ENCODE data around the gene CEP350. TPM values are rescaled to one million over a fixed set of nuclear protein-coding genes. Genes with fewer than 3 reads are reported as not detected.

The CEP350 gene
- total and polyA plus RNA-seq, 10 of the 15 experiments (the other 5 are each of a cell fraction or from before 2014, with no cell fraction given) = 5.2 to 46.0 (median 23.1) TPM

GRCh38 chr1:180080439-180080838 is 125.8 kb downstream of the CEP350 start:
- Histone ChIP-seq H3K4me3 (no peak overlapping the region), H3K9ac (ENCODE audit: control insufficient read depth, insufficient read depth, low read length) (no peak overlapping the region), H3K4me1 (ENCODE audit: control insufficient read depth, insufficient read depth, low read length) (no peaks in the 10 kb centered on the region), H3K27me3 (replicated peaks in 1 of 2; ENCODE audit: control insufficient read depth in 2 of 2, insufficient read depth in 2 of 2, low read length in 1 of 2) (no peaks in the 10 kb centered on the region), H4K20me1 (ENCODE audit: control insufficient read depth, insufficient read depth) (no peaks in the 10 kb centered on the region), H3K79me2 (ENCODE audit: control insufficient read depth, insufficient read depth, low read length) (no peaks in the 10 kb centered on the region), H3K9me3 (replicated peaks; ENCODE audit: control insufficient read depth, insufficient read depth, low read length) (no peaks in the 10 kb centered on the region), H3K4me2 (ENCODE audit: control insufficient read depth, insufficient read depth) (no peak overlapping the region), H3K36me3 (ENCODE audit: control insufficient read depth in 2 of 2, insufficient read depth in 2 of 2, low read length in 1 of 2) (peaks cover 2 to 18% of the 10 kb centered on the region in 2 experiments), H3K27ac (ENCODE audit: control insufficient read depth, insufficient read depth) (no peak overlapping the region), H2AFZ (ENCODE audit: control insufficient read depth, low read depth, low read length) (no peak overlapping the region)
- intact Hi-C loops (cut with micrococcal nuclease; ENCODE audit: unreplicated experiment) (no loop called here), in situ Hi-C loops (cut with MboI) (no loop called here)
- SMC1A ChIA-PET (ENCODE audit: uncharacterized antibody, unreplicated experiment) = interaction anchor here (1.1 to 1.5 kb wide), 2 partner anchors 12 to 76 kb away, joined by 3 to 4 read pairs; no protein-coding TSS in a partner anchor
- POLR2A ChIA-PET = interaction anchor here (0.6 kb wide), 1 partner anchor 904 kb away, joined by 3 read pairs; no protein-coding TSS in a partner anchor
- WGBS (ENCODE audit: insufficient coverage, insufficient replicate concordance, low lambda C conversion rate, missing lambda C conversion rate) = 95% methylated on average over 1 of the region's 1 CpG
- ATAC-seq (no peak), FAIRE-seq (no peak), DNase-seq (ENCODE audit: low read depth, low spot score) (no peak)
- no TSS peak for BruUV-seq (replicated peaks)
- CTCF ChIA-PET = interaction anchor here (4.4 kb wide), 1 partner anchor 99 kb away, joined by 14 read pairs; no protein-coding TSS in a partner anchor
- TF ChIP-seq, protein P1, sequence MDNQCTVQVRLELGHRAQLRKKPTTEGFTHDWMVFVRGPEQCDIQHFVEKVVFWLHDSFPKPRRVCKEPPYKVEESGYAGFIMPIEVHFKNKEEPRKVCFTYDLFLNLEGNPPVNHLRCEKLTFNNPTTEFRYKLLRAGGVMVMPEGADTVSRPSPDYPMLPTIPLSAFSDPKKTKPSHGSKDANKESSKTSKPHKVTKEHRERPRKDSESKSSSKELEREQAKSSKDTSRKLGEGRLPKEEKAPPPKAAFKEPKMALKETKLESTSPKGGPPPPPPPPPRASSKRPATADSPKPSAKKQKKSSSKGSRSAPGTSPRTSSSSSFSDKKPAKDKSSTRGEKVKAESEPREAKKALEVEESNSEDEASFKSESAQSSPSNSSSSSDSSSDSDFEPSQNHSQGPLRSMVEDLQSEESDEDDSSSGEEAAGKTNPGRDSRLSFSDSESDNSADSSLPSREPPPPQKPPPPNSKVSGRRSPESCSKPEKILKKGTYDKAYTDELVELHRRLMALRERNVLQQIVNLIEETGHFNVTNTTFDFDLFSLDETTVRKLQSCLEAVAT (IDR thresholded peaks at IDR 0.05) = no peak
- TF ChIP-seq CREM (IDR thresholded peaks at IDR 0.05; ENCODE audit: low read depth) = no peak
- no peak for TF ChIP-seq ZSCAN29 (IDR thresholded peaks at IDR 0.05)
- TF ChIP-seq SMC3 (IDR thresholded peaks at IDR 0.05; ENCODE audit: borderline replicate concordance, low read length) = no peak
- TF ChIP-seq STAT1 (conservative IDR thresholded peaks at IDR 0.05) = no peak
- TF ChIP-seq, protein P2, sequence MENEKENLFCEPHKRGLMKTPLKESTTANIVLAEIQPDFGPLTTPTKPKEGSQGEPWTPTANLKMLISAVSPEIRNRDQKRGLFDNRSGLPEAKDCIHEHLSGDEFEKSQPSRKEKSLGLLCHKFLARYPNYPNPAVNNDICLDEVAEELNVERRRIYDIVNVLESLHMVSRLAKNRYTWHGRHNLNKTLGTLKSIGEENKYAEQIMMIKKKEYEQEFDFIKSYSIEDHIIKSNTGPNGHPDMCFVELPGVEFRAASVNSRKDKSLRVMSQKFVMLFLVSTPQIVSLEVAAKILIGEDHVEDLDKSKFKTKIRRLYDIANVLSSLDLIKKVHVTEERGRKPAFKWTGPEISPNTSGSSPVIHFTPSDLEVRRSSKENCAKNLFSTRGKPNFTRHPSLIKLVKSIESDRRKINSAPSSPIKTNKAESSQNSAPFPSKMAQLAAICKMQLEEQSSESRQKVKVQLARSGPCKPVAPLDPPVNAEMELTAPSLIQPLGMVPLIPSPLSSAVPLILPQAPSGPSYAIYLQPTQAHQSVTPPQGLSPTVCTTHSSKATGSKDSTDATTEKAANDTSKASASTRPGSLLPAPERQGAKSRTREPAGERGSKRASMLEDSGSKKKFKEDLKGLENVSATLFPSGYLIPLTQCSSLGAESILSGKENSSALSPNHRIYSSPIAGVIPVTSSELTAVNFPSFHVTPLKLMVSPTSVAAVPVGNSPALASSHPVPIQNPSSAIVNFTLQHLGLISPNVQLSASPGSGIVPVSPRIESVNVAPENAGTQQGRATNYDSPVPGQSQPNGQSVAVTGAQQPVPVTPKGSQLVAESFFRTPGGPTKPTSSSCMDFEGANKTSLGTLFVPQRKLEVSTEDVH (IDR thresholded peaks at IDR 0.05; ENCODE audit: low read depth, partially characterized antibody) = no peak
- TF ChIP-seq FOS (IDR thresholded peaks at IDR 0.05; ENCODE audit: borderline replicate concordance, extremely low read depth, insufficient read length) = no peak
- TF ChIP-seq MYB (IDR thresholded peaks at IDR 0.05; ENCODE audit: borderline replicate concordance, low read depth, low read length) = no peak
- no peak for TF ChIP-seq REST (IDR thresholded peaks at IDR 0.05; ENCODE audit: low read depth, low read length)
- no peak for TF ChIP-seq EGR1 (IDR thresholded peaks at IDR 0.05; ENCODE audit: borderline replicate concordance in 1 of 2, low read depth in 2 of 2, low read length in 2 of 2)
- no peak for TF ChIP-seq MXI1 (IDR thresholded peaks at IDR 0.05; ENCODE audit: low read depth, low read length)
- RAD21 ChIA-PET (ENCODE audit: unreplicated experiment) = no interaction called here

Data from GM12878 (cell line).